Endothelial cell of umbilical vein (primary cell): Measurements from ENCODE around the gene SCYGR4. TPM values are rescaled to one million over a fixed set of nuclear protein-coding genes. Genes with fewer than 3 reads are reported as not detected.

ENCODE experiments used
- BruUV-seq: library from RNA; stranded (reverse); fragments of 400-500 nt; replicated peaks from 2 replicates; lab custom pipeline; 2021; lab: Mats Ljungman, UMichigan
- CTCF ChIA-PET: fragments of 300-600, 350-600 bp; sonication (Branson Sonifier 250); formaldehyde crosslinking; loops from one replicate; lab custom pipeline; 2021; ENCODE audit warnings: antibody characterized with exemption, inconsistent platforms; lab: Charles Lee
- POLR2A ChIA-PET: fragments of 300-600, 350-600 bp; sonication (Branson Sonifier 250); formaldehyde crosslinking; loops from one replicate; lab custom pipeline; 2021; ENCODE audit warnings: antibody characterized with exemption, inconsistent platforms; lab: Charles Lee
- DNase-seq: peaks from one replicate; pipeline ENCODE4 v3.0.0-alpha.2; 2011; ENCODE audit warnings: low read depth, low spot score
- FAIRE-seq: peaks from 2 replicates; lab custom pipeline; 2011; peaks lifted over from hg19 to GRCh38; lab: Jason Lieb, UNC
- H2AFZ ChIP-seq: 2 replicates; pipeline ENCODE4 v1.6.0; 2012; ENCODE audit warnings: low read depth, low read length, control low read depth, inconsistent platforms
- H3K27ac ChIP-seq: 2 replicates; pipeline ENCODE4 v1.5.1; 2011; ENCODE audit warnings: low read depth, mild to moderate bottlenecking, control low read depth, low read length, moderate library complexity; ENCODE audit not compliant: insufficient read depth
- H3K27me3 ChIP-seq, 2 experiments: 2 replicates each; pipeline versions ENCODE4 v1.6.0 to v1.6.1; 2011; ENCODE audit warnings: low read length in 2 of 2, mixed read lengths in 1 of 2; ENCODE audit not compliant: control insufficient read depth in 2 of 2, insufficient read depth in 2 of 2
- H3K36me3 ChIP-seq, 2 experiments: 2 replicates in 1 of 2; 3 replicates in 1 of 2; pipeline ENCODE4 v1.5.1; 2011; ENCODE audit warnings: low read length in 2 of 2, mild to moderate bottlenecking in 1 of 2, moderate library complexity in 1 of 2; ENCODE audit not compliant: control insufficient read depth in 2 of 2, insufficient read depth in 2 of 2; ENCODE audit errors: extremely low read depth in 1 of 2
- H3K4me1 ChIP-seq: 3 replicates; pipeline ENCODE4 v1.5.1; 2011; ENCODE audit warnings: mild to moderate bottlenecking, low read length; ENCODE audit not compliant: control insufficient read depth, insufficient read depth; ENCODE audit errors: extremely low read depth
- H3K4me2 ChIP-seq: 2 replicates; pipeline ENCODE4 v1.6.1; 2011; ENCODE audit warnings: low read length, control low read depth, mixed read lengths; ENCODE audit not compliant: insufficient read depth
- H3K4me3 ChIP-seq, 3 experiments: fragments of 200-600 bp in 1 of 3; sonication (generic), shearing (Covaris generic) in 1 of 3; replicated peaks in 1 of 3; 2 replicates each; pipeline ENCODE4 v1.5.1; 2011 to 2016; ENCODE audit warnings: control low read depth in 3 of 3, low read length in 3 of 3, mild to moderate bottlenecking in 2 of 3, inconsistent platforms in 1 of 3, low read depth in 1 of 3, moderate library complexity in 1 of 3; ENCODE audit not compliant: insufficient read depth in 1 of 3
- H3K79me2 ChIP-seq: 2 replicates; pipeline ENCODE4 v1.6.0; 2012; ENCODE audit warnings: low read length, inconsistent platforms; ENCODE audit not compliant: control insufficient read depth, insufficient read depth
- H3K9ac ChIP-seq: replicated peaks from 2 replicates; pipeline ENCODE3; 2011; ENCODE audit warnings: low read length, control low read depth; ENCODE audit not compliant: insufficient read depth; ENCODE audit errors: extremely low read depth
- H3K9me1 ChIP-seq: replicated peaks from 3 replicates; pipeline ENCODE4 v1.6.0; 2011; ENCODE audit warnings: mild to moderate bottlenecking, low read length; ENCODE audit not compliant: control insufficient read depth, insufficient read depth; ENCODE audit errors: extremely low read depth
- H3K9me3 ChIP-seq: replicated peaks from 2 replicates; pipeline ENCODE4 v1.5.1; 2012; ENCODE audit warnings: low read length, inconsistent platforms; ENCODE audit not compliant: control insufficient read depth, insufficient read depth
- H4K20me1 ChIP-seq: replicated peaks from 2 replicates; pipeline ENCODE3; 2011; ENCODE audit warnings: mild to moderate bottlenecking, low read length; ENCODE audit not compliant: control insufficient read depth, insufficient read depth; ENCODE audit errors: extremely low read depth
- CTCF ChIP-seq, 2 donors: IDR thresholded peaks; 1 replicate in 1 of 2; 2 replicates in 1 of 2; pipeline ENCODE4 v1.5.1; 2011; ENCODE audit warnings: low read length in 2 of 2, mild to moderate bottlenecking in 2 of 2, moderate library complexity in 2 of 2, control low read depth in 1 of 2, inconsistent platforms in 1 of 2, low read depth in 1 of 2; ENCODE audit not compliant: insufficient read depth in 1 of 2; ENCODE audit errors: extremely low read depth in 1 of 2
- EZH2 ChIP-seq: IDR thresholded peaks from 2 replicates; pipeline ENCODE4 v1.6.1; 2012; ENCODE audit warnings: borderline replicate concordance, low read depth, mild to moderate bottlenecking, moderate library complexity, low read length, inconsistent platforms; ENCODE audit not compliant: severe bottlenecking
- GATA2 ChIP-seq: IDR thresholded peaks from 2 replicates; pipeline ENCODE4 v1.7.0; 2011; ENCODE audit warnings: low read depth, mild to moderate bottlenecking, moderate library complexity, mixed read lengths, low read length; ENCODE audit not compliant: insufficient read length, insufficient read depth
- JUN ChIP-seq: IDR thresholded peaks from 2 replicates; pipeline ENCODE4 v1.6.1; 2011; ENCODE audit warnings: borderline replicate concordance, low read depth; ENCODE audit not compliant: insufficient read length, insufficient read depth
- MYC ChIP-seq: IDR thresholded peaks from one replicate; pipeline ENCODE4 v1.6.1; 2011; ENCODE audit warnings: mild to moderate bottlenecking, low read depth, low read length
- POLR2A ChIP-seq: IDR thresholded peaks from 2 replicates; pipeline ENCODE4 v1.6.1; 2012; ENCODE audit warnings: low read depth, mild to moderate bottlenecking, control low read depth, low read length
- POLR2AphosphoS5 ChIP-seq: IDR thresholded peaks from 2 replicates; pipeline ENCODE4 v1.6.1; 2012; ENCODE audit warnings: low read depth, mild to moderate bottlenecking, control low read depth, low read length, moderate library complexity; ENCODE audit not compliant: insufficient read depth
- dilution Hi-C: fragments of 300-500 bp; cut with MboI; formaldehyde crosslinking; loops from one replicate; pipeline ENCODE4 v1.15.0; 2019; ENCODE audit warnings: low sequenced_read_pairs; ENCODE audit not compliant: extremely low pct_ligation_motif_present
- intact Hi-C: fragments of 100-400 bp; cut with micrococcal nuclease; formaldehyde crosslinking; loops from one replicate; pipeline ENCODE4 v1.10.0; 2022
- polyA plus RNA-seq, 4 experiments: library from polyadenylated mRNA; depleted of rRNA in 3 of 4; stranded (reverse) in 3 of 4; unstranded in 1 of 4; fragments of >200 nt; gene quantifications; 2 replicates each; pipeline versions ENCODE4 v1.2.1 to v1.2.3, GENCODE V29; 2011 to 2012; ENCODE audit warnings: missing spikeins in 1 of 4
- total RNA-seq: library from RNA; stranded (reverse); gene quantifications from 2 replicates; pipeline ENCODE4 v1.2.3, GENCODE V29; 2021
- TF ChIP-seq, protein P1 (sequence below): IDR thresholded peaks from 2 replicates; pipeline ENCODE4 v1.6.1; 2011; ENCODE audit not compliant: insufficient read depth, insufficient read length

SCYGR4 gene
- total and polyA plus RNA-seq, 2 donors (not counting 3 experiments of a cell fraction or from before 2014, with no cell fraction given) = not detected

GRCh38 chr2:227602358-227602757, 14.9 kb upstream of the SCYGR4 start:
- no peaks in the 10 kb centered on the region for H3K4me1 ChIP-seq
- H3K27me3 ChIP-seq = no peaks in the 10 kb centered on the region
- no peak for DNase-seq
- no peak overlapping the region for H2AFZ ChIP-seq
- no peaks in the 10 kb centered on the region for H3K79me2 ChIP-seq
- ChIA-PET POLR2A (no interaction called here), CTCF (no interaction called here)
- H4K20me1 ChIP-seq = no peaks in the 10 kb centered on the region
- H3K4me3 ChIP-seq = no peak overlapping the region
- no peaks in the 10 kb centered on the region for H3K36me3 ChIP-seq
- no peaks in the 10 kb centered on the region for H3K9me3 ChIP-seq
- H3K9me1 ChIP-seq = no peaks in the 10 kb centered on the region
- intact Hi-C loops = no loop called here
- BruUV-seq = no TSS peak
- no peak for FAIRE-seq
- no peak overlapping the region for H3K27ac ChIP-seq
- H3K9ac ChIP-seq = no peak overlapping the region
- no peak overlapping the region for H3K4me2 ChIP-seq
- dilution Hi-C loops = no loop called here
- TF ChIP-seq, protein P1, sequence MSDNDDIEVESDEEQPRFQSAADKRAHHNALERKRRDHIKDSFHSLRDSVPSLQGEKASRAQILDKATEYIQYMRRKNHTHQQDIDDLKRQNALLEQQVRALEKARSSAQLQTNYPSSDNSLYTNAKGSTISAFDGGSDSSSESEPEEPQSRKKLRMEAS = no peak
- no peak for TF ChIP-seq EZH2
- no peak for TF ChIP-seq JUN
- TF ChIP-seq MYC = no peak
- no peak for TF ChIP-seq GATA2

GRCh38 chr2:227606476-227606875, 10.8 kb upstream of the SCYGR4 start:
- H2AFZ ChIP-seq = no peak overlapping the region
- H3K27me3 ChIP-seq = no peaks in the 10 kb centered on the region
- dilution Hi-C loops (no loop called here), intact Hi-C loops (no loop called here)
- DNase-seq (no peak), FAIRE-seq (no peak)
- no peaks in the 10 kb centered on the region for H3K9me3 ChIP-seq
- no peaks in the 10 kb centered on the region for H4K20me1 ChIP-seq
- no peak overlapping the region for H3K4me2 ChIP-seq
- H3K9me1 ChIP-seq = no peaks in the 10 kb centered on the region
- CTCF ChIA-PET = no interaction called here
- POLR2A ChIA-PET = no interaction called here
- H3K36me3 ChIP-seq = no peaks in the 10 kb centered on the region
- no peaks in the 10 kb centered on the region for H3K79me2 ChIP-seq
- no peak overlapping the region for H3K4me3 ChIP-seq
- no peaks in the 10 kb centered on the region for H3K4me1 ChIP-seq
- H3K9ac ChIP-seq = no peak overlapping the region
- TF ChIP-seq GATA2 = no peak
- no peak for TF ChIP-seq MYC
- no peak for TF ChIP-seq EZH2
- TF ChIP-seq, protein P1 = no peak
- TF ChIP-seq POLR2A = no peak
- no peak for TF ChIP-seq JUN
- no peak for TF ChIP-seq POLR2AphosphoS5
- no peak for TF ChIP-seq CTCF (IDR thresholded peaks at IDR 0.05; ENCODE audit: extremely low read depth in 1 of 2, insufficient read depth in 1 of 2, low read depth in 1 of 2, low read length in 2 of 2)
- no peak overlapping the region for H3K27ac ChIP-seq
- no TSS peak for BruUV-seq
